Measurements from ENCODE around the gene NFIC.
"Not testable (repeated sequence)": the region's sequence is repeated elsewhere in the genome, so short reads cannot be mapped to it uniquely, and the experiment has no call there.

The NFIC gene

DNA sequence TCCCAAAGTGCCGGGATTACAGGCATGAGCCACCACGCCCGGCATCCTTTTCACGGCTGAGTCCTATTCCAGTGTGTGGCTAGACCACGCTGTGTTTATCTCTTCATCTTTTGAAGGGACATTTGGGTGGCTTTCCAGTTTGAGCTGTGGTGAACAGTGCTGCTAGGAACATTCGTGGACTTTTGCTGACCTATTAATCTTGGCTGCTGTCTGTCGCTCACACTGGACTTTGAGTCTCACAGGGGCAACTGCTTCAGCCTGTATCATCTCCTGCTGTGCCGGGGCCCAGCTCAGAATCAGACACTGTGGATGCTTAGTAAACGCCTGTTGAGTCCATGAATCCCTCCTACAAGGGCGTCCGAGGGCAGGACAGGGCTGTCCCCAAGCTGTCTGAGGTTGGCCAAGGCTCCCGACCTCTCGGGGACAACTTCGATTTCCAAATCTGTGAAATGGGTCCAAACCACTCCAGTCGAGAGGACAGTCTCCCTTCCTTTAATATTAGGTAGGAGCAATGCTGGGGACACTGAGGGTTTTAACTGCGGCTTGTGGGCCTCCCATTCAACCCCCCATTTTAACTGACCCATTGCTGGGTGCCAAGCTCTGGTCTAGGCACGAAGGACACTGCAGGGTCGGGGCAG, 65.5 kb downstream of the NFIC start:
- no peak for DNase-seq

DNA sequence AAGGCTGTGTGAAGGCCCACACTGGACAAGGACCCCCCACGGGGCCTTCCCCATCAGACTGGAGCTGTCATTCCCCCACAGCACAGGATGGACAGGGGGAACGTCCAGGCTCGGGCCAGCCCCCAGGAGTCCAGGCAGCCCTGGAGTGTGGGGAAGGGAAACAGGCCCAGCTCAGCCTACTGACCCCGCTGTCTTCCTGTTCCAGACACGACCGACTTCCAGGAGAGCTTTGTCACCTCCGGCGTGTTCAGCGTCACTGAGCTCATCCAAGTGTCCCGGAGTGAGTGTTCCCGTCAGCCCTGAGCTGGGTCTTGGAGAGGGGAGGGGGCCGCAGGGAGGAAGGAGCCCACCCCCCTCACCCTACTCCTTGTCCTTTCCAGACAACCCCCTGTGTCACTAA, 66.9 kb downstream of the NFIC start:
- DNase-seq, result no peak

DNA sequence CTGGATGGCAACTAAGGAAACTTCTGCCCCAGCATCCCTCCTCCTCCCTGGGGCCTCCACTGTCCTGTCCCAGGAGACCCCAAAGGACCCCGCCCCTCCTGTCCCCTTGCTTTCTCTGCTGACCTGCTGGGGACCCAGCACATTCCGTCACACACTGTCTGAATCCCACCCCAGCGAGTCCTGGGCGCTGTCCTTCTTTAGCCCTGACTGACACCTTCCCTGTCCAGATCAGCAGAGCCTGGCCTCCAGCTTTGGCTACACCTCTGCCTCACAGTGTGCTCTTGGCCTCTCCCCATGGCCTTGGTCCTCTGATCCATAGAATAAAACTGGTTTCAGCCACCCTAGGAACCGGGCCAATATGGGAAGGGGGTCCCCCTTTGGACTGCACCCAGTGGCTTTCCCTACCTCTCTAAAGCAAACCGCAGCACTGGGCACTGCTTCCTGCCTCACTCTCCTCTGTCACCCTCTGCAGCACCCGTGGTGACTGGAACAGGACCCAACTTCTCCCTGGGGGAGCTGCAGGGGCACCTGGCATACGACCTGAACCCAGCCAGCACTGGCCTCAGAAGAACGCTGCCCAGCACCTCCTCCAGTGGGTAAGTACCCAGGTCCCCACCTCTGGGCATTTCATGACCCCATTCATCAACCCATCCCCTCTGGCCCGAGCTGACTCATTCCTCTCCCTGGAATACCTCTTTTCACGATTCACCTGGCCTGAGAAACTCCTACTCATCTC, 67.6 kb downstream of the NFIC start:
- DNase-seq, result no peak

DNA sequence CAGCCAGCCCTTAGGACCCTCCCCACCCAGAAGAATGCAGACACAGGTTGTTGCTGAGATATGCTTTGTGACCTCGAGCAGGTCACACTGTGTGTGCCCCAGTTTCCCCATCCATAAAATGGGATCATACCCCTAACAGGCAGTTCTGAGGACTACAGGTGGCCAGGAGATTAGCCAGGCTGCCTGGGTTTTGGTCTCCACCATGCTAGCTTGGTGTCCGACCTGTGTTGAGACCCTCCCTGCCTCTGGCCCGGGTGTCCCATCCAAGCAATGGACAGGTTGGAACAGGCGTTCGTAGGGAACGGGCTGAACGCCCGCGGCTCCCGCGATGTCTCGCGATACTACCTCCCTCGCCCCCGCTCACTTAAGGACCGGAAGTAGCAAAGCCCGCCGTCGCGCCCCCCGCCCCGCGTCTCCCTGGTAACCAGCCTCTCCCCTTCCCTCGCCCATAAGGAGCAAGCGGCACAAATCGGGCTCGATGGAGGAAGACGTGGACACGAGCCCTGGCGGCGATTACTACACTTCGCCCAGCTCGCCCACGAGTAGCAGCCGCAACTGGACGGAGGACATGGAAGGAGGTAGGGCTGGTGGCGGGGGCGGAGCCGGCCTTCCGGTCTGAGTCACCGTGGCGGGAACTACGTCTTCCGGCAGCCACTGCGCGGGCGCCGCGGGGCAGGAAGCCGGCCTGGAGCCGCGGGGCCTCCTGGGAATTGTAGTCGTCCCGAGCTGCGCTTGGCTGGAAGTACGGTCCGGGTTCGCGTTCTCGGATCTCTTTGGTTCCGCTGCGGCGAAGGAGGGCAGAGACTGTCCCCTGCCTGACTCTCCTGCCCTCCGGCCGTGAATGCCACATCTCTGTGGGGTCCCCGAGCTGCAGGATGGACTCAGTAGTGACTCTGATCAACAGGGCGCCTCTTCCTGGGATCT, 68.5 kb downstream of the NFIC start:
- DNase-seq, result no peak

DNA sequence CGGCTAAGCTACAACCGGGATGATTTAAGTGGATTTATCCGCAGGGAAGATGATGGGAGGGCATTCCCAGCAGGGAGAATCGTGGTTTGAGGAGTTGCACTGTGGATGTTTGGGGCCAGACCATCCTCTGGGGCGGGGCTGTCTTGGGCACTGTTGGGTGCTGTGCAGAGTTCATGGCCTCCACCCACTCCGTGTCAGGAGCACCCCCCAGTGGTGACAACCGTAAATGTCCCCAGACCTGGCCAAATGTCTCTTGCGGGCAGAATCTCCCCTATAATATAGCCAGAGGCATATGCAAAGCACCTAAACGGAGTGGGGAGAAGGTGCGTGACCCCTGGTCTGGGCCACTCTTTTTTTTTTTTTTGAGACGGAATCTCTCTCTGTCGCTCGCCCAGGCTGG, 73.7 kb downstream of the NFIC start:
- DNase-seq, result no peak

DNA sequence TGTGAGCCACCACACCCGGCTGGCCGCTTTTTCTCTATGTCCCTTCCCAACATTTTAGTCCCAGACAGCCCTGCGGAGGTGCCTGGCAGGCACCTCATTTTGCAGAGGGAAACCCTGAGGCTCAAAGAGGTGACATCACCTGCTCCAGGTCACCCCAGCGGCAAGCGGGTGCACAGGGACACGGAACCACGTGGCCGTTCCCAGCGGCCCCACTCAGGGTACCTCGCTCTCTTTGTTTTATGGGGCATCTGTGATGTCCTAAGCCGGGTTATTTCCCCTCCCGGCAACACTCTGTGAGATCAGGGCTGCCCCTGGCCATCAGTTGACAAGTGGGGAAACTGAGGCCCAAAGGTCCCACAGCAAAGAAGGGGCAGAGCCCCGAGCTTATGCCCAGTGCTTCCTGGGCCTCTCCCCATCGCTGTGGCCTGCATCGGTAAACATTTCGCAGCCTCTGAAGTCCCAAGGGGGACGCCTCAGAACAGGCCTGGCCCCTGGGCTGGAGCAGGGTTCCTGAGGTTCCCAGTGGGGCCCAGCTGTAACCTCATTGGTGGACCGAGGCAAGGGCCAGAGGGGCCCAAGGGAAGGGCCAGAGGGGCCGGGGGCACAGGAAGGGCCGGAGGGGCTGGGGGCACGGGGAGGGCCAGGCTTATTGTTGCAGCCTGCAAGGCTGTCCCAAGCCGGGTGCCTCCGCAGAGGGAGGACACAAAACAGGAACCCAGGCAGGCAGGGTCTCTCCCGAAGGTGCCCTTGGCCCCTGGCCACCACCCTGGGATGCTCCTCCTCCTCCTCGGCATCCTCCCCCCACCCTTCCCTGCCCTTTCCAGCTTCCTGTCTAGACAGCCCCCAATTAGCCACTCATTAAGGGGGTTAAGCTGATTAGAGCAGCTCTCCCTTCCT, 75.0 kb downstream of the NFIC start:
- no peak for DNase-seq

- no peak for DNase-seq
Observed at GRCh38 chr19:3441986-3442329, 75.6 kb downstream of the NFIC start.

- no peak for DNase-seq
Observed at GRCh38 chr19:3442487-3443071, 76.2 kb downstream of the NFIC start.

DNA sequence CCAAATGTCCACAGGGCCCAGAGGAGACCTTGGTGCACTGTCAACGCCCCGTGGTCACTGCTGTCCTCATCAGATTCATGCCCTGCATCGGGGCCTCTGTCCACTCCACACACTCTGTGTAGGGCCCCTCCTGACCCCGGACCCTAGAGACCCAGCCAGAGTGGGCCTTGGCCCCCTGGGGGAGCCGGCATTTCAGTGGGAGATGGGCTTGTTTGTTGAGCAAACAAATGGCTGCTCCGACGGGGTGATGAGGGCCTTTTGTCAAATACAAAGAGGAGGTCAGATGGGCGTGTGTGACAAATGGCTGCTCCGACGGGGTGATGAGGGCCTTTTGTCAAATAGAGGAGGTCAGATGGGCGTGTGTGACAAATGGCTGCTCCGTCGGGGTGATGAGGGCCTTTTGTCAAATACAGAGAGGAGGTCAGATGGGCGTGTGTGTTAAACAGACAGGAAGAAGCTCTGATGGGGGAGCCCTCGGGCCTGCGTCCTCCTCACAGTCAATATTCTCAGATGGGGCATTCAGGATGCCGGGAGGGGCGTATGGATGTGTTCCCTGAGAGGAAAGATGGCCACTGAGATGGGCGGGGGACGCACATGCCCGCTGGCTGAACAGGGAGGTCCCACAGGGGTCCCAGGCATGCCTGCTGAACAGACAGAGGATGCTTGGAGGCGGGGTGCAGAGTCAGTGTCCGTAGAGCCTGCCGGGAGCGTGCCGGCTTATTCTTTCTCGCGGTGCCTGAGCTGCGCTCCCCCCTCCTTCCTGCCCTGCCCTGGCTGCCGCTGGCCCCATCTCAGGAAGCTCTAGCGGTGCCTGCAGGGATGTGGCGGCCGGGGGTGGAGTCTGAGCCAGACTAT, 77.7 kb downstream of the NFIC start:
- DNase-seq, result no peak

- no peak for DNase-seq
Observed at GRCh38 chr19:3444695-3445234, 78.4 kb downstream of the NFIC start.

- not testable (repeated sequence) for DNase-seq
Observed at GRCh38 chr19:3446657-3447056, 80.3 kb downstream of the NFIC start.

DNA sequence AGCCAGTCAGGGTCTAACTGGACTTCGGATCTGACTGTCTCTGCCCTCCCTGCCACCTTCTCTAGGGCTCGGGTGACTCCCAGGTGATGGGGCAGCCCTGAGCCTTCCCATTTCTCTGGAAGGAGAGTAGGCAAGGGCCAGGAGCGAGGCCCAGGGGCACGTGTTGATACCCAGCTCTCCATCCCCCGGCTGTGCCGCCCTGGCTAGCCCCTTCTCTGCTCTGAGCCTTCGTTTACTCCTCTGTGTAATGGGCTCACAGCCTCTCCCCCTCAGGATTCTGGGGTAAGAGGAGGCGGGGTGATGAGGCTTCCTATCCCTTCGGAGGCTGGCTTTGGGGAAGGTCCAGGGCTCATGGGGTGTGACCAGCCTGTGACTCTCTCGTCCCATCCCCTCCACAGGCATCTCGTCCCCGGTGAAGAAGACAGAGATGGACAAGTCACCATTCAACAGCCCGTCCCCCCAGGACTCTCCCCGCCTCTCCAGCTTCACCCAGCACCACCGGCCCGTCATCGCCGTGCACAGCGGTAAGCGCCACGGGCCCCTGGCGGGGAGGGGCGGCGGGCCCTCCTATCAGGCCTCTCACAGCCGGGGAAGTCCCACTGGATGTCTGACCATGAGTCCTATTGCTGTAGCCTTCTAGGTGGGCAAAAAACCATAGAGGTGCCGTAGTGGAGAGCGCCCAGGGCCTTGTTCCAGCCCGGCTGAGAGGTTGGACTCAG, 82.4 kb downstream of the NFIC start:
- DNase-seq, result no peak

DNA sequence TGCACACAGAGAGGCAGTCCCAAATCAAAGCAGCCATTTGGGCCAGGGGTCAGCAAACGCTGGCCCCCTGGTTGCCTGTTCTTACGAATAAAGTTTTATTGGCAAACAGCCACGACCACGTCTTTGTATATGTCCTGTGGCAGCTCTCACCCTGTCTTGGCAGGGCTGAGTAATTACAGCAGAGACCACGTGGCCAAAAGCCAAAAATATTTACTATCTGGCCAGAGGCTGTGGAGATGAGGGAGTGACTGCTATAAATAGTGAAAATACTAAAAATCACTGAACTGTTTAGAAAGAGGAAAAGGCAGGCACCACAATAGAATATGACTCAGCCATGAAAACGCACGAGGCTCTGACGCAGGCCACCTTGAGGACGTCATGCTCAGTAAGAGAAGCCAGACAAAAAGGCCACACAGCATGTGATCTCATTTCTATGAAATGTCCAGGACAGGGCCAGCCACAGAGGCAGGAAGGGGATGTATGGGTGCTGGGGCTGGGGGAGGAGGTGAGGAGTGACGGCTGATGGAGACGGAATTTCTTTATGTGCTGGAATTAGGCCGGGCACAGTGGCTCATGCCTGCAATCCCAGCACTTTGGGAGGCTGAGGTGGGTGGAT, 84.5 kb downstream of the NFIC start:
- peak; percentile 91 for DNase-seq

GRCh38 chr19:3451451-3451866, 85.1 kb downstream of the NFIC start:
- no peak for DNase-seq

GRCh38 chr19:3452171-3452941, 86.0 kb downstream of the NFIC start:
- DNase-seq, result no peak

GRCh38 chr19:3452942-3453214, 86.5 kb downstream of the NFIC start:
- DNase-seq, result not testable (repeated sequence)

GRCh38 chr19:3453840-3454239, 87.5 kb downstream of the NFIC start:
- DNase-seq, result no peak

DNA sequence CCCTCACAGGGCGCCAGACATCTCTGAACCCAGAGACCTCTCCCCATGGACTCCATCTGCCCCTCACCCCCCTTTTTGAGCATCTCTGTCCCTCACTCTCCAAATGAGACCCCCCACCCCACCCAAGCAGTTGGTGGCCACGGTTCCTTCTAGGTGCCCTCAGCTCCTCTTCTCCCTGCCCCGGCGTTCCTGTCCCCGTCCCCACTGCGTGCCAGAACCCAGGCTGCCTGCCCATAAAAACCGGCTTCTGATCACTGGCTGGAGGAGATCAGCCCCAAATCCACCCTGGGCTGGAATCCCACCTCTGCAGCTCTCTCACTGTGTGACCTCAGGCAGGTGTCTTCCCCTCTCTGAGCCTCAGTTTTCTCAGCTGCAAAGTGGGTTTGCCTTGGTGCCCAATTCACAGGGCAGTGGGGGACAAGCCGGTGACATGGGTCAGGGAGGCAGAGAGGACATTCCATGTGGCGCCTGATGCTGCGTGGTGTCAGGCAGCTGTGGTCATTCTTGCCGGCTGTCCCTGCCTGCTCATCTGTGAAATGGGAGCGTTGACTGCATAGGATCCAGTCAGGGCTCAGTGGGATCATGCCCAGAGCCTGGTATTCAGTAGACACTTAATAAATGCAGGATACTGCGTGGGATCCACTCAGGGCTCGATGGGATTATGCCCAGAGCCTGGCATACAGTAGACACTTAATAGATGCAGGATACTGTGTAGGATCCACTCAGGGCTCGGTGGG, 88.4 kb downstream of the NFIC start:
- no peak for DNase-seq

Measured in NCI-H446 treated with DMSO at 0.1 percent for 48 hours (cell line).